Large intestine (tissue), 3 donors: ENCODE data around the gene CNOT6L. TPM values are rescaled to one million over a fixed set of nuclear protein-coding genes. Genes with fewer than 3 reads are reported as not detected.

Experiments
- DNase-seq, 2 donors: peaks; one replicate each; pipeline versions ENCODE4 v3.0.0 to v3.0.0-alpha.2; 2013
- H3K27ac ChIP-seq: one replicate; pipeline ENCODE4 v1.5.1; 2013; ENCODE audit warnings: low read length
- H3K27me3 ChIP-seq: 2 replicates; pipeline ENCODE4 v1.6.1; 2013; ENCODE audit warnings: low read length; ENCODE audit not compliant: control insufficient read depth, insufficient read depth
- H3K36me3 ChIP-seq: 2 replicates; pipeline ENCODE4 v1.6.1; 2013; ENCODE audit warnings: low read length; ENCODE audit not compliant: control insufficient read depth, insufficient read depth
- H3K4me1 ChIP-seq: one replicate; pipeline ENCODE4 v1.6.1; 2013; ENCODE audit warnings: low read length; ENCODE audit not compliant: control insufficient read depth, insufficient read depth
- H3K4me3 ChIP-seq: one replicate; pipeline ENCODE4 v1.5.1; 2013; ENCODE audit warnings: low read length
- H3K9me3 ChIP-seq: one replicate; pipeline ENCODE4 v1.6.1; 2013; ENCODE audit warnings: mild to moderate bottlenecking, low read depth, low read length, moderate library complexity; ENCODE audit not compliant: control insufficient read depth
- WGBS: methylation state at CpG from one replicate; pipeline ENCODE4 v1.1.5; 2013; ENCODE audit warnings: low lambda C conversion rate; ENCODE audit not compliant: insufficient coverage; 5-methylcytosine and 5-hydroxymethylcytosine counted together
- polyA plus RNA-seq: library from polyadenylated mRNA; unstranded; fragments of 120-200 nt; gene quantifications from one replicate; pipeline ENCODE4 v1.2.1, GENCODE V29; 2013

The CNOT6L gene
- polyA plus RNA-seq, 1 donor = 29.5 TPM

GRCh38 chr4:77849278-77849965 is 30.3 kb upstream of the CNOT6L start:
- no CpG with 5 or more reads among the region's 12 CpGs for WGBS

DNA sequence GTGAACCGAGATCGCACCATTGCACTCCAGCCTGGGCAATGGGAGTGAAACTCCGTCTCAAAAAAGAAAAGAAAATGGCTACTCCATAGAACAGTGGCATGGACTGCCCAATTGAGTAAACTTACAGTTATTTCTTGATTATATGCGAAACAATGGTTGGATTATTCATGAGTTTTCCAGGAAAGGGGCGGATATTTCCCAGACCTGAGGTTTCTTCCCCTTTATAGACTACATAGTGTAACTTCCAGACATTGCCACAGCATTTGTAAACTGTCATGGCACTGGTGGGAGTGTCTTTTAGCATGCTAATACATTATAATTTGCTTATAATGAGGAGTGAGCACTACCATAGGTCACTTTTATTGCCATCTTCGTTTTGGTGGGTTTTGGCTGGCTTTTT is 29.3 kb upstream of the CNOT6L start:
- H3K4me3 ChIP-seq = no peak overlapping the region
- DNase-seq = no peak
- no peak overlapping the region for H3K27ac ChIP-seq
- H3K9me3 ChIP-seq = no peaks in the 10 kb centered on the region
- H3K36me3 ChIP-seq = no peaks in the 10 kb centered on the region
- 100% methylated on average over 1 of the region's 6 CpGs for WGBS
- H3K27me3 ChIP-seq = no peaks in the 10 kb centered on the region
- no peaks in the 10 kb centered on the region for H3K4me1 ChIP-seq

More at GRCh38 chr4:77849278-77849965, 30.3 kb upstream of the CNOT6L start:
- Histone ChIP-seq H3K4me1 (no peaks in the 10 kb centered on the region), H3K9me3 (no peaks in the 10 kb centered on the region), H3K4me3 (no peak overlapping the region), H3K27ac (no peak overlapping the region), H3K27me3 (no peaks in the 10 kb centered on the region), H3K36me3 (no peaks in the 10 kb centered on the region)
- peak in 1 of 2 donors; percentile 14 for DNase-seq

DNA sequence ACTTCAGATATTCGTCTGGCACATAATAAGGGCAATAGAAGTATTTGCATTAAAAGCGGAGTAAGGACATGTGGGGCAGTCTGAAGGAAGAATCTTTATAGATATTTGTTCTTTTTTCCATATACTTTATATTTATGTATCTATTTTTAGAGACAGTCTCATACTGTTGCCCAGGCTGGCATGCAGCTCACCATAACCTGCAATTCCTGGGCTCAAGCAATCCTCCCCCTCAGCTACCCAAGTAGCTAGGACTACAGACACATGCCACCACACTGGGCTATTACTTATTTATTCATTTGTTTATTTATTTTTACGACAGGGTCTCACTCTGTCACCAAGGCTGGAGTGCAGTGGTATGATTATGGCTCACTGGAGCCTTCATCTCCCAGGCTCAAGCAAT is 26.8 kb upstream of the CNOT6L start:
- Histone ChIP-seq H3K4me3 (no peak overlapping the region), H3K36me3 (no peaks in the 10 kb centered on the region), H3K27ac (no peak overlapping the region), H3K4me1 (no peaks in the 10 kb centered on the region), H3K9me3 (no peaks in the 10 kb centered on the region), H3K27me3 (peaks cover 2% of the 10 kb centered on the region)
- no peak for DNase-seq
- WGBS = 100% methylated on average over 1 of the region's 3 CpGs

DNA sequence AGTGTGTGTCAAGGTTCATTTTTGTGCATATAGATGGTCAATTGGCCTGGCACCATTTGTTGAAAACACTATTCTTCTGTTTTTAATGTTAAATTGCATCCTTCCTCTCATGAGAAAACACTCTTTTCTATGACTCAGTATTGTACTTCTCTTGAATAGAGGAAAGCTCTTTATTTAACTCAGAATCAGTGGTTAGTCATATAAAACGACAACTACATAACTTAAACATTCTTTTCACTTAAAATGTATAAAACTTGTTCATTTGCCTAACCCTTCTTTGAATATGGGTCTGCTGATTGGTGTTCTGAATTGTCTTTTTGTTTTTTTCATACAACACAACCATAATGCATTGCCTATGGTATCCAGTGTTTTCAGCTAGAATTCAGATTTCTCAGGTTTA is 26.2 kb upstream of the CNOT6L start:
- Histone ChIP-seq H3K27ac (no peak overlapping the region), H3K27me3 (peaks cover 2% of the 10 kb centered on the region), H3K36me3 (no peaks in the 10 kb centered on the region), H3K4me1 (no peaks in the 10 kb centered on the region), H3K4me3 (no peak overlapping the region), H3K9me3 (no peaks in the 10 kb centered on the region)
- DNase-seq = no peak
- 100% methylated on average over 1 of the region's 1 CpG for WGBS

- Histone ChIP-seq H3K27ac (no peak overlapping the region), H3K36me3 (no peaks in the 10 kb centered on the region), H3K27me3 (peaks cover 2% of the 10 kb centered on the region), H3K4me1 (no peaks in the 10 kb centered on the region), H3K4me3 (no peak overlapping the region), H3K9me3 (no peaks in the 10 kb centered on the region)
- DNase-seq = no peak
- 100% methylated on average over 1 of the region's 1 CpG for WGBS
Measured at GRCh38 chr4:77844363-77844762, 25.2 kb upstream of the CNOT6L start.

DNA sequence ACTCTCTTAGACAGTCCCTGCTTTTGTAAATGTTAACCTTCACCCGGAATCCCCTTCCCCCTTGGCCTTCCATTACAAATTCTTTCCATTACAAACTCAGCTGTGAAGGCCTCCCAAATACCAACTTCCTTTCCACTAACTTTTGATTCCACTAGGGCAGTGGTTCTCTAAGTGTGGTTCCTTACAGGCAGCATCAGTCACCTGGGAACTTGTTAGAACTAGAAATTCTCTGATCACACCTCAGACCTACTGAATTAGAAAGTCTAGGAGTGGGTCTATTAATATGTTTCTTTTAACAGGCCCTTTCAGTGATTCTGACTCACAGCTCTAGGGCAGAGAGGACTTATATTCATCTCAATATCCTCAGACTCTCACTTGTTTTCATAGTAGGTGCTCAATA is 24.5 kb upstream of the CNOT6L start:
- H3K9me3 ChIP-seq = no peaks in the 10 kb centered on the region
- H3K27ac ChIP-seq = no peak overlapping the region
- no peaks in the 10 kb centered on the region for H3K4me1 ChIP-seq
- no peaks in the 10 kb centered on the region for H3K36me3 ChIP-seq
- WGBS = no CpG with 5 or more reads among the region's 1 CpG
- H3K4me3 ChIP-seq = no peak overlapping the region
- DNase-seq = no peak
- peaks cover 2% of the 10 kb centered on the region for H3K27me3 ChIP-seq

GRCh38 chr4:77834403-77834802 is 15.2 kb upstream of the CNOT6L start:
- 100% methylated on average over 1 of the region's 4 CpGs for WGBS
- no peak overlapping the region for H3K27ac ChIP-seq
- H3K36me3 ChIP-seq = no peaks in the 10 kb centered on the region
- no peak for DNase-seq
- peaks cover 2% of the 10 kb centered on the region for H3K27me3 ChIP-seq
- H3K4me1 ChIP-seq = no peaks in the 10 kb centered on the region
- no peak overlapping the region for H3K4me3 ChIP-seq
- no peaks in the 10 kb centered on the region for H3K9me3 ChIP-seq

DNA sequence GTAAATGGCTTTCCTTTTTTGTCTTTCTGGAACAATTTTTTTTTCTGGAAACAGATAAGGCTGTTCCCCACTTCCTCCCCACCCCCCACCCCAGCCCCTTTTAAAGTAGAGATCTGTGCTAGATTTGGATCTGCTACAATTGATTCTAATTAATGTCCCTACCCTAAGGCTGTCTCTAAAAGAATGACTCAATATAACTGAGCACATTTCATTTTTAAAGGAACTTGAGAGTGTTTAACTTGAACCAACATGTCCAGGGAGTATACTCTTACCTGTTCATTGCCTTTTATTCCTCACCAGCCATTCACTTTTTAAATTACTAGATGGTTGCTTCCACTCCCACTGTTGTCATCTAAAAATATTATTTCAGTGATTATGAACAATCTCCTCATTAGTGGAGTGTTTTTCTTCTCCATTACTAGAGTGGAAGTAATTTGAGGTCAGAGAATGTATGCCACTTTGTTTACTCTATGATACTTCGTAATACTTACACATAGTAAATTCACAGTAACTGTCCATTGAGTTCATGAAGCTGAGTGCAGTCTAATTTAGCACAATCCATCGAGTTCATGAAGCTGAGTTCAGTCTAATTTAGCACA is 14.1 kb upstream of the CNOT6L start:
- no peaks in the 10 kb centered on the region for H3K9me3 ChIP-seq
- WGBS = no CpG with 5 or more reads among the region's 2 CpGs
- H3K27me3 ChIP-seq = peaks cover 2% of the 10 kb centered on the region
- no peak for DNase-seq
- no peak overlapping the region for H3K27ac ChIP-seq
- H3K4me3 ChIP-seq = no peak overlapping the region
- no peaks in the 10 kb centered on the region for H3K36me3 ChIP-seq
- H3K4me1 ChIP-seq = no peaks in the 10 kb centered on the region

DNA sequence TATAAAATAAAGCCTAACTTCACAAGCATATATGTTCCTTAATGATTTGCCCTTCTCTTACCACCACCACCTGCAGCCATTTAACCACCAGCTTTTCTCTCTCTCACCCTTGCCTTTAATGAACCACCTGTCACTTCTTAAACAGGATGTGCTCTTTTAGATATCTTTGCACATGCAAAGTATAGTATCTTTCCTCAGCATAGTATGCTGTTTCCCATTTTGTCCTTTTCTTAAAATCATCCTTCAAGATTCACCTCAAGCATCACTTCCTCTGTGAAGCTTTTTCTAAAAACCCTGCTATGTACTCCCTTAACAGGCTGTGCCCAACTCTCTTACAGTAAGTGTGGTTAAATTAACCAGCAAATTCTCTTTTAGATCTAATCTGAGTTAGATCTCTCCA is 8.2 kb upstream of the CNOT6L start:
- no peaks in the 10 kb centered on the region for H3K27me3 ChIP-seq
- DNase-seq = no peak
- H3K4me1 ChIP-seq = no peaks in the 10 kb centered on the region
- H3K4me3 ChIP-seq = no peak overlapping the region
- H3K9me3 ChIP-seq = no peaks in the 10 kb centered on the region
- no peak overlapping the region for H3K27ac ChIP-seq
- no peaks in the 10 kb centered on the region for H3K36me3 ChIP-seq

- 90% methylated on average over 2 of the region's 6 CpGs for WGBS
Measured at GRCh38 chr4:77826275-77826674, 7.1 kb upstream of the CNOT6L start.

DNA sequence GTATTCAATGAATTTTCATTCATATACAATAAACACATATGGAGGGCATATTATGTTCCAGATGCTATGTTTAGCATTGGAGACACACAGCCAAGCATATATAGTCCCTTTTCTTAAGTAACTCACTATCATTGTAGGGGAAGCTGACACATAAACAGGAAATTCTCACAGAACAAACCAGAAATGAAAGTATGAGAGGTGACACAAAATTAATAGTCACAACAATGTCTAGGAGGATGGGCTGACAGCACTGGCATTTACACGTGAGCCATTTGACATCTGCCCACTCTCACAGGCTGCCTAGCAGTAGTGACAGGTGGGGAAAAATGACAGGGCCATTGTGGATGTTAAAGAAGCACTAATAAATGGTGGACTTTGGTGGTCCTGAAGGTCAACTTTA is 2.6 kb upstream of the CNOT6L start:
- H3K27me3 ChIP-seq = no peaks in the 10 kb centered on the region
- H3K36me3 ChIP-seq = no peaks in the 10 kb centered on the region
- no peak overlapping the region for H3K4me3 ChIP-seq
- DNase-seq = peak in 1 of 2 donors; percentile 19
- H3K27ac ChIP-seq = no peak overlapping the region
- H3K9me3 ChIP-seq = no peaks in the 10 kb centered on the region
- WGBS = 100% methylated on average over 1 of the region's 1 CpG
- H3K4me1 ChIP-seq = peaks cover 9% of the 10 kb centered on the region

More at GRCh38 chr4:77826275-77826674, 7.1 kb upstream of the CNOT6L start:
- no peak overlapping the region for H3K27ac ChIP-seq
- H3K4me1 ChIP-seq = peaks cover 2% of the 10 kb centered on the region
- no peak for DNase-seq
- no peaks in the 10 kb centered on the region for H3K36me3 ChIP-seq
- H3K9me3 ChIP-seq = no peaks in the 10 kb centered on the region
- no peaks in the 10 kb centered on the region for H3K27me3 ChIP-seq
- no peak overlapping the region for H3K4me3 ChIP-seq
